Measurements from ENCODE around the gene SLC38A4. TPM values are rescaled to one million over a fixed set of nuclear protein-coding genes. Genes with fewer than 3 reads are reported as not detected.

Gene SLC38A4
- total and polyA plus RNA-seq, 2 experiments from 2014 or later: 6.2 to 12.5 TPM

GRCh38 chr12:46773586-46774321, 52.0 kb downstream of the SLC38A4 start:
- ATAC-seq: no peak
- H3K27ac Mint-ChIP-seq: 0 out of 2 replicates have a peak overlapping the region, but pooled peaks have one; percentile 61
- no peak overlapping the region for H3K4me3 Mint-ChIP-seq
- no peak for DNase-seq (ENCODE audit: low spot score)
- Histone ChIP-seq H3K4me2 (no peak overlapping the region), H3K27ac (ENCODE audit: low read depth) (no peak overlapping the region), H3K4me1 (ENCODE audit: insufficient read depth) (peaks cover 12% of the 10 kb centered on the region; the same call in 1 of the 2 replicates), H2AFZ (no peak overlapping the region), H3K4me3 (no peak overlapping the region), H3K27me3 (ENCODE audit: insufficient read depth) (no peaks in the 10 kb centered on the region), H4K20me1 (replicated peaks; ENCODE audit: insufficient read depth) (no peaks in the 10 kb centered on the region), H3F3A (replicated peaks; ENCODE audit: low read depth) (no peaks in the 10 kb centered on the region), H3K9me2 (ENCODE audit: insufficient read depth) (no peaks in the 10 kb centered on the region), H3K36me3 (ENCODE audit: insufficient read depth) (no peaks in the 10 kb centered on the region), H3K79me2 (replicated peaks; ENCODE audit: insufficient read depth) (no peaks in the 10 kb centered on the region)
- H3K27me3 Mint-ChIP-seq (ENCODE audit: insufficient read depth, low read depth, poor library complexity): no peaks in the 10 kb centered on the region
- H3K36me3 Mint-ChIP-seq (ENCODE audit: low read depth): no peaks in the 10 kb centered on the region
- peaks cover 19% of the 10 kb centered on the region for H3K4me1 Mint-ChIP-seq
- no peaks in the 10 kb centered on the region for H3K9me3 Mint-ChIP-seq
- TF ChIP-seq REST (IDR thresholded peaks at IDR 0.05; ENCODE audit: unreplicated experiment) (no peak), JUNB (IDR thresholded peaks at IDR 0.05; ENCODE audit: unreplicated experiment) (no peak), ZNF462 (CRISPR knock-in tag; IDR thresholded peaks at IDR 0.05) (no peak), CREB1 (CRISPR knock-in tag; IDR thresholded peaks at IDR 0.05; ENCODE audit: low read depth) (no peak), NANOG (IDR thresholded peaks at IDR 0.05; ENCODE audit: borderline replicate concordance) (no peak)
